DOHH2 (cell line): Measurements from ENCODE around the gene PDHB.

Source experiments
- EZH2phosphoT487 ChIP-seq: fragments of 200-600 bp; sonication (generic); IDR thresholded peaks from 2 replicates; pipeline ENCODE4 v1.6.1; 2017; ENCODE audit warnings: borderline replicate concordance, mild to moderate bottlenecking, antibody characterized with exemption, low read length, moderate library complexity, mixed read lengths
- TF ChIP-seq, protein P1 (sequence below): fragments of 200-600 bp; sonication (generic); IDR thresholded peaks from one replicate; pipeline ENCODE4 v1.5.1; 2014; ENCODE audit warnings: antibody characterized with exemption, mild to moderate bottlenecking, low read depth, low read length; ENCODE audit not compliant: poor library complexity, severe bottlenecking

DNA sequence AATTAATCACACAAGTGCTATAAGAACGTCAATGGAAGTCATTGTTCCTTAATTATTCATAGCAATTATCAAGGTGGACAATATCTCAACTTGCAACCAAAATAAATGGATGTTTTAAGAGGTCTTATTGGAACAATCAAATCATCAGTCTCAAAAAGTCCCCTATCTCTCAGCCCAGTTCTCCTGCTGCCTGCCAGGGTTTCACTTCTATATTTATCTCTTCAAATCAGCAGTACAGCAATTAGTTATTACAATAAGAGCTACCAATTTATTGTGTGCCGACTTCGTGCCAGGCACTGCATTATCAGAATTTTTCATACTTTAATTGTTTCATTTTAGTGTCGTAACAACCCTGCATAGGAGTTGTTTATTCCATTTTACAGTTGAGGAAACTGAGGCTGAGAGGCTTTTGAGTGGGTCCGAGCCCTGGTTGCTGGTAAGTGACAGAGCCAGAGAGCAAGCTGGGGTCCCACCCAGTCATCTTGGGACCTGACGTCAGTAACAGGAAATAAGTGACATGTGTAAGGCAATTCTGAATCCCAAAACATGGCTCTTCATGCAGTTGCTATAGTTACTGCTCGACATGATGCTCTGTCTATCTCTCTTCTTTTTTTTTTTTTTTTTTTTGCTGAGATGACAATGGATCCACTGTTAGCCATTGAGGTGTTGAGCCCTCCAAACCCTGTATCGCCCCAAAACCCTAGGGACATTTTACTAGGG lies 49.4 kb upstream of the PDHB start:
- TF ChIP-seq EZH2phosphoT487: no peak
- TF ChIP-seq, protein P1, sequence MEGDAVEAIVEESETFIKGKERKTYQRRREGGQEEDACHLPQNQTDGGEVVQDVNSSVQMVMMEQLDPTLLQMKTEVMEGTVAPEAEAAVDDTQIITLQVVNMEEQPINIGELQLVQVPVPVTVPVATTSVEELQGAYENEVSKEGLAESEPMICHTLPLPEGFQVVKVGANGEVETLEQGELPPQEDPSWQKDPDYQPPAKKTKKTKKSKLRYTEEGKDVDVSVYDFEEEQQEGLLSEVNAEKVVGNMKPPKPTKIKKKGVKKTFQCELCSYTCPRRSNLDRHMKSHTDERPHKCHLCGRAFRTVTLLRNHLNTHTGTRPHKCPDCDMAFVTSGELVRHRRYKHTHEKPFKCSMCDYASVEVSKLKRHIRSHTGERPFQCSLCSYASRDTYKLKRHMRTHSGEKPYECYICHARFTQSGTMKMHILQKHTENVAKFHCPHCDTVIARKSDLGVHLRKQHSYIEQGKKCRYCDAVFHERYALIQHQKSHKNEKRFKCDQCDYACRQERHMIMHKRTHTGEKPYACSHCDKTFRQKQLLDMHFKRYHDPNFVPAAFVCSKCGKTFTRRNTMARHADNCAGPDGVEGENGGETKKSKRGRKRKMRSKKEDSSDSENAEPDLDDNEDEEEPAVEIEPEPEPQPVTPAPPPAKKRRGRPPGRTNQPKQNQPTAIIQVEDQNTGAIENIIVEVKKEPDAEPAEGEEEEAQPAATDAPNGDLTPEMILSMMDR: no peak
